Activated T-helper 2 cell treated with anti-CD3 and anti-CD28 coated beads, Interferon-gamma antibody, Interleukin-2, Interleukin-4, amounts not matched to agents 10 μg/mL and 5 μg/mL and 100 μg/mL, durations not matched to agents 14 hours and 24 hours and 36 hours (primary cell): ENCODE results near the gene HAGH. TPM values are rescaled to one million over a fixed set of nuclear protein-coding genes. Genes with fewer than 3 reads are reported as not detected.
"Not testable (repeated sequence)": the region's sequence is repeated elsewhere in the genome, so short reads cannot be mapped to it uniquely, and the experiment has no call there.

ENCODE experiments used
- DNase-seq: peaks from one replicate; pipeline ENCODE4 v3.0.0; 2021; ENCODE audit warnings: low spot score
- H3K27ac Mint-ChIP-seq: one replicate; pipeline ENCODE4 v1.8.0; 2021; ENCODE audit warnings: mixed read lengths
- H3K27me3 Mint-ChIP-seq: one replicate; pipeline ENCODE4 v1.8.0; 2021; ENCODE audit warnings: low read depth, mixed read lengths
- H3K36me3 Mint-ChIP-seq: one replicate; pipeline ENCODE4 v1.8.0; 2021; ENCODE audit warnings: low read depth, mixed read lengths
- H3K4me1 Mint-ChIP-seq: one replicate; pipeline ENCODE4 v1.8.0; 2021; ENCODE audit warnings: low read depth, mixed read lengths
- H3K4me3 Mint-ChIP-seq: one replicate; pipeline ENCODE4 v1.8.0; 2021; ENCODE audit warnings: low read depth, mild to moderate bottlenecking, moderate library complexity, mixed read lengths
- H3K9me3 Mint-ChIP-seq: one replicate; pipeline ENCODE4 v1.8.0; 2021; ENCODE audit warnings: mixed read lengths
- intact Hi-C: fragments of 100-400 bp; cut with micrococcal nuclease; formaldehyde crosslinking; loops from one replicate; pipeline ENCODE4 v1.15.1; 2023
- total RNA-seq: library from RNA; stranded (reverse); gene quantifications from 2 replicates; pipeline ENCODE4 v1.2.3, GENCODE V29; 2022

The HAGH gene
- 60.3 and 67.6 TPM in 2 replicates for total RNA-seq

DNA sequence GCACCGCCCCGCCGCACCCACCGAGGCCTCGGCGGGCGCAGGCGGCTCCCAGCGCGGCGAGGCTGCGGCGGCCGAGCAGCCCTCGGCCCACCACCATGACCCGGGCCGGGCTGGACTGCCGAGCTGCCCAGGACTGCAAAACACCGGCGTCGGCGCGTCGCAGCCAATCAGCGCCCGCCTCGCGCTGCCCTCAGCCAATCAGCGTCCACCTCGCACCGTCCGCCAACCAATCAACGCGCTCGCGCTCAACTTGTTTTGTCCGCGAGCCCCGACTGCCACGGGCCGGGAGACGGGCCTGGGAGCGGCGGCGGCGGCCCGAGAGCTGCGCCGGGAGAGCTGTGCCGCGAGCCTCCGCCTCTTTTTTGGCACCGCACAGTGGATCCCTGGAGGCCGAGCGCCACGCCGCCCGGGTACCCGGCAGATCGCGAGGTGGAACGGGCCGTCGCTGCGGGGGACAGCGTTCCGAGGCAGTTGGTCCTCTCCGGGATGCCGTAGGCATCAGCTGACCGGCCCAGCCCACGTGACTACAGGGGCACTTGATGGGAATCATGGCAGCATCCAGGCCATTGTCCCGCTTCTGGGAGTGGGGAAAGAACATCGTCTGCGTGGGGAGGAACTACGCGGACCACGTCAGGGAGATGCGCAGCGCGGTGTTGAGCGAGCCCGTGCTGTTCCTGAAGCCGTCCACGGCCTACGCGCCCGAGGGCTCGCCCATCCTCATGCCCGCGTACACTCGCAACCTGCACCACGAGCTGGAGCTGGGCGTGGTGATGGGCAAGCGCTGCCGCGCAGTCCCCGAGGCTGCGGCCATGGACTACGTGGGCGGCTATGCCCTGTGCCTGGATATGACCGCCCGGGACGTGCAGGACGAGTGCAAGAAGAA lies at the start of gene HAGH, which contains the start of gene FAHD1:
Gene HAGH, minus strand, starts transcription at position 135 of the 883 bp plus-strand sequence. Its CDS starts 38 bp downstream, at position 97.
Gene FAHD1, plus strand, starts transcription at position 516 of the 883 bp plus-strand sequence. Its CDS starts 33 bp downstream, at position 549.
- Mint-ChIP-seq H3K27ac (peak within 1 kb of the TSS; percentile 85), H3K4me3 (peak within 1 kb of the TSS; percentile 93), H3K4me1 (peaks cover 24% of the 10 kb centered on the region), H3K27me3 (no peaks in the 10 kb centered on the region), H3K36me3 (no peaks in the 10 kb centered on the region), H3K9me3 (no peaks in the 10 kb centered on the region)
- intact Hi-C loops = loop anchor here (2.0 kb wide), 2 partner anchors 44 to 54 kb away; partner anchors contain the start of genes EME2, MRPS34, NUBP2 and SPSB3
- peak; percentile 92 for DNase-seq

- H3K4me3 Mint-ChIP-seq, DNase-seq, H3K27ac Mint-ChIP-seq, H3K4me1 Mint-ChIP-seq, H3K36me3 Mint-ChIP-seq, intact Hi-C loops, H3K9me3 Mint-ChIP-seq: not testable (repeated sequence)
- H3K27me3 Mint-ChIP-seq = peaks cover 22% of the 10 kb centered on the region
Observed at GRCh38 chr16:1876066-1876465, 49.4 kb upstream of the HAGH start.

DNA sequence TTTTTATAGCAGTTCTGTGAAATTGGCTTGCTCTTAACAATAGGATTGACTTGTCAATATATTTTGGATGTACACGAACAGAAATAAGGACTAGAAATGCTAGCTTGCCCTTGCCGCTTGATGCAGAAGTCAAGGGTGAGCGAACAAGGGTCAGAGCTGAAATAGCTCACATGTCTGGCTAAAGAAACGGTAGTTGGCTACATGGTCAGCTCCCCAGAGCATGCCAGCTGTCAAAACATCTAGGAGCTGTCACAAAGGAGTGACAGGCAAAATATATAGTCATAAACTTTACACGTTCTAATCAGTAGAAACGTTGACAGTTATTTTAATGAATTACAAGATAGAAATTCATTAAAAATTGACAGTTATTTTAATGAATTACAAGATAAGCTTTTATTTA lies 48.2 kb upstream of the HAGH start:
- H3K36me3 Mint-ChIP-seq = no peaks in the 10 kb centered on the region
- intact Hi-C loops = no loop called here
- H3K4me3 Mint-ChIP-seq = no peak overlapping the region
- no peak overlapping the region for H3K27ac Mint-ChIP-seq
- H3K9me3 Mint-ChIP-seq = no peaks in the 10 kb centered on the region
- no peak for DNase-seq
- H3K4me1 Mint-ChIP-seq = no peaks in the 10 kb centered on the region
- H3K27me3 Mint-ChIP-seq = peaks cover 22% of the 10 kb centered on the region

- Mint-ChIP-seq H3K36me3 (no peaks in the 10 kb centered on the region), H3K27me3 (peaks cover 15% of the 10 kb centered on the region), H3K9me3 (no peaks in the 10 kb centered on the region), H3K27ac (no peak within 1 kb of the TSS), H3K4me3 (peak within 1 kb of the TSS; percentile 69), H3K4me1 (no peaks in the 10 kb centered on the region)
- intact Hi-C loops = no loop called here
- peak; percentile 15 for DNase-seq
Observed at GRCh38 chr16:1871974-1872635, 45.5 kb upstream of the HAGH start, which contains the start of gene MEIOB. MEIOB (minus strand) TSS chr16:1872164; CDS start chr16:1868175, 3,989 bp downstream.

GRCh38 chr16:1870365-1871082 lies 43.9 kb upstream of the HAGH start:
- Mint-ChIP-seq H3K27me3 (peaks cover 14% of the 10 kb centered on the region), H3K4me3 (no peak overlapping the region), H3K27ac (no peak overlapping the region), H3K4me1 (no peaks in the 10 kb centered on the region), H3K9me3 (no peaks in the 10 kb centered on the region), H3K36me3 (no peaks in the 10 kb centered on the region)
- DNase-seq = no peak
- intact Hi-C loops = no loop called here

DNA sequence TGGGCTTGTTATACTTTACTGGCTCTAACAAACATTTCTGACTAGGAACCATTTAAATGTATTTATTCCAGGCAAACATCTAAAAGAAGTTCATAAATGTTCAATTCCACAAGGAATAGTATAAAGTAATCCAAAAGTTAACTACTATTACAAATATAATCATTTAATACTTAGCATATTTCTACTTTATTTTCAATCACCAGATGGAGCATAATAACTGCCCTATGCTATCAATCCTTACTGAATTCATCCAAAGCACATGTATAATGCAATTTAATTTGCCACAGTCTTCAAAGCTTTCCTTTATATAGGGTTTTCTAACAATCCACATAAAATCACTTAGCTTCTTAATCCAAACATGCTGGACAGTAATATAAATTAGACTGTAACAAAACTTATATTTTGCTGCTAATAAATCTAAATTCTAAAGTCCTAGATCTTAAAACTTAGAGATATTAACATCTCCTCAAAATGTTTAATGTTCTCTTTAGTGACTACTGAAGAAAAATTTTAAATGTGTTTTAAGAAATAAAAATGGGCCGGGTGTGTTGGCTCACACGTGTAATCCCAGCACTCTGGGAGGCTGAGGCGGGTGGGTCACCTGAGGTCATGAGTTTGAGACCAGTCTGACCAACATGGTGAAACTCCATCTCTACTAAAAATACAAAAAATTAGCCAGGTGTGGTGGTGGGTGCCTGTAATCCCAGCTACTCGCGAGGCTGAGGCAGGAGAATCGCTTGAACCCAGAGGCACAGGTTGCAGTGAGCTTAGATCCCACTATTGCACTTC lies 39.5 kb upstream of the HAGH start:
- H3K27me3 Mint-ChIP-seq = peaks cover 5% of the 10 kb centered on the region
- no peak for DNase-seq
- intact Hi-C loops = loop anchor here (10.0 kb wide), 1 partner anchor 59 kb away; no protein-coding TSS in a partner anchor
- no peaks in the 10 kb centered on the region for H3K9me3 Mint-ChIP-seq
- H3K4me1 Mint-ChIP-seq = peaks cover 1% of the 10 kb centered on the region
- no peak overlapping the region for H3K27ac Mint-ChIP-seq
- no peaks in the 10 kb centered on the region for H3K36me3 Mint-ChIP-seq
- H3K4me3 Mint-ChIP-seq = no peak overlapping the region

- H3K36me3 Mint-ChIP-seq = no peaks in the 10 kb centered on the region
- H3K27ac Mint-ChIP-seq = no peak overlapping the region
- H3K27me3 Mint-ChIP-seq = peaks cover 16% of the 10 kb centered on the region
- intact Hi-C loops = loop anchor here (5.0 to 10.0 kb wide), 2 partner anchors 61 to 278 kb away; no protein-coding TSS in a partner anchor
- no peak overlapping the region for H3K4me3 Mint-ChIP-seq
- no peaks in the 10 kb centered on the region for H3K9me3 Mint-ChIP-seq
- DNase-seq = no peak
- peaks cover 1% of the 10 kb centered on the region for H3K4me1 Mint-ChIP-seq
Observed at GRCh38 chr16:1863681-1864460, 37.2 kb upstream of the HAGH start.

GRCh38 chr16:1862394-1862793 lies 35.8 kb upstream of the HAGH start:
- intact Hi-C loops = loop anchor here (5.0 to 10.0 kb wide), 2 partner anchors 62 to 280 kb away; no protein-coding TSS in a partner anchor
- H3K9me3 Mint-ChIP-seq = no peaks in the 10 kb centered on the region
- no peak overlapping the region for H3K4me3 Mint-ChIP-seq
- peaks cover 1% of the 10 kb centered on the region for H3K4me1 Mint-ChIP-seq
- H3K27ac Mint-ChIP-seq = no peak overlapping the region
- peaks cover 25% of the 10 kb centered on the region for H3K27me3 Mint-ChIP-seq
- H3K36me3 Mint-ChIP-seq = no peaks in the 10 kb centered on the region
- DNase-seq = no peak

- H3K4me1 Mint-ChIP-seq = peaks cover 1% of the 10 kb centered on the region
- no peak for DNase-seq
- no peaks in the 10 kb centered on the region for H3K9me3 Mint-ChIP-seq
- H3K27me3 Mint-ChIP-seq = peaks cover 30% of the 10 kb centered on the region
- H3K4me3 Mint-ChIP-seq = no peak overlapping the region
- H3K36me3 Mint-ChIP-seq = no peaks in the 10 kb centered on the region
- intact Hi-C loops = loop anchor here (5.0 to 10.0 kb wide), 2 partner anchors 63 to 281 kb away; no protein-coding TSS in a partner anchor
- no peak overlapping the region for H3K27ac Mint-ChIP-seq
Observed at GRCh38 chr16:1861730-1862129, 35.1 kb upstream of the HAGH start.

GRCh38 chr16:1859650-1860049 lies 33.0 kb upstream of the HAGH start:
- no peaks in the 10 kb centered on the region for H3K36me3 Mint-ChIP-seq

DNA sequence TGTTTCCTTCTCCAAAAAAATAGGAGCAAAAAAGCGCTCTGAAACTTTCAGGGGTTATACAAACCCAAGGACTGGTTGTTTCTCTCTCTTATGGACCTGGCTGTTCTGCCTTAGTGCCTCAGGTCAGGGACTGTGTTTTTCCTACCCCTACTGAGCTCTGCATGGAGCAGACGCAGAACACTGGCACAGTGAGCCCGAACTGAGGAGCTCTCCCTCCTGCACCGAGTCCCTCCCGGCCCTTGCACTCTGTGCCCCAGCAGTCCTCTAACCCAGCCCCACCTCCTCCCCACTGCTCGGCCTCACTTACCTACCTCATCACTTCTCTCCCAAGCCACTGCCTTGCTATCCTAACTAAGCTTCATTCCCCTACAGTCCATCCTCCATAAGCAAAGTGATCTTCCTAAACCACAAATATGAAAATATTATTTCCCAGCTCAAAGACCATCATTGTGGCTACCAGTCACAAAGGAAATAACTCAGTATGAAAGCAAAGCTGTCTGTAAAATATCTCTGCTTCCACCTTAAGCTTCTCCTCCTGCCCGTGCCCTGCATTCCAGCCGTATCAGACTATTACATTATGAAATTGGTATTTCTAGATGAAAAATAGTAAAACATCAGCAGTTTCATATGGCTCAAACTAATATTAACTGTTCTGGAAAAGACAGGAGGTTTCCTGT lies 31.7 kb upstream of the HAGH start:
- peaks cover 14% of the 10 kb centered on the region for H3K4me1 Mint-ChIP-seq
- H3K27me3 Mint-ChIP-seq = peaks cover 25% of the 10 kb centered on the region
- H3K36me3 Mint-ChIP-seq = no peaks in the 10 kb centered on the region
- no peak for DNase-seq
- no peaks in the 10 kb centered on the region for H3K9me3 Mint-ChIP-seq
- intact Hi-C loops = loop anchor here (5.0 kb wide), 1 partner anchor 84 kb away; the partner anchor contains the start of gene MSRB1
- H3K27ac Mint-ChIP-seq = no peak overlapping the region
- no peak overlapping the region for H3K4me3 Mint-ChIP-seq

More at GRCh38 chr16:1859650-1860049, 33.0 kb upstream of the HAGH start:
- no peak for DNase-seq
- Mint-ChIP-seq H3K27me3 (peaks cover 25% of the 10 kb centered on the region), H3K4me3 (no peak overlapping the region), H3K27ac (no peak overlapping the region), H3K4me1 (peaks cover 12% of the 10 kb centered on the region), H3K9me3 (no peaks in the 10 kb centered on the region)
- intact Hi-C loops = loop anchor here (5.0 to 10.0 kb wide), 3 partner anchors 65 to 283 kb away; partner anchors contain the start of gene MSRB1
